Measurements from ENCODE around the gene CORO2A.
A peak's percentile ranks its signal among the peaks of the same experiment; 100 is the strongest.

Gene CORO2A

DNA sequence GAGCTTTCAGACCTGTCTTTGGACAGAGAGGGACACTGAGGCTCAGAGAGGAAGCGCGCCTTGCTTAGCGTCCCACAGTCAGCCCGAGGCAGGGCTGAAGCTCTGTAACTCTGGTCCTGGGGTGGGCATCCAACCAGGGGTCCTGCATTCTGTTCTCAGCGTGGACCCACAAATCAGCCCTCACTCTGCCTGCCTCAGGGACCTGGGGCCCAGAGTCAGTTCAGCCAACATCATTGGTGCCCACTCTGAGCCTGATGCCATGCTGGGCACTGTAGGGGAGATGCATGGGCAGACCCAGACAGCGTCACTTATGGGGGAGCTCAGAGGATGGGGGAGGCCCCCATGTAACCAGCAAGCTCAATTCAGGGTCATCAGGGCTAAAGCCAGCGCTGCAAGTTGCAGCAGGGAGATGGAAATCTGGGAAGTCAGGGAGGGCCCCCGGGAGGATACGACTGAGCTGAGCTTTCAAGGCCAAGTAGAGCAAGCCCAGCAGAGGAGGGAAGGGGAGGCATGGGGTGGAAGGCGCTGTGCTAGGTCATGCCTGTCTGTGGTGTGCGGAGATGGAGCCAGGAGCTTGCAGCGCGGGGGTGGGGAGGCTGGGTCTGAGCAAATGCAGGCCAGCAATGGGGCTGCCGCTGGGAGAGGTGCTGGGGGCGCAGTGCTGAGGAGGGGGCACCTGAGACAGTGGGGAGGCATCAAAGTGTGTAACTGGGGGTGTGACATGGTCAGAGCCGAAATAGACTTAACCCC is 21.1 kb downstream of the CORO2A start:
- no peak for DNase-seq (ENCODE audit: low read depth in 2 of 2)

DNA sequence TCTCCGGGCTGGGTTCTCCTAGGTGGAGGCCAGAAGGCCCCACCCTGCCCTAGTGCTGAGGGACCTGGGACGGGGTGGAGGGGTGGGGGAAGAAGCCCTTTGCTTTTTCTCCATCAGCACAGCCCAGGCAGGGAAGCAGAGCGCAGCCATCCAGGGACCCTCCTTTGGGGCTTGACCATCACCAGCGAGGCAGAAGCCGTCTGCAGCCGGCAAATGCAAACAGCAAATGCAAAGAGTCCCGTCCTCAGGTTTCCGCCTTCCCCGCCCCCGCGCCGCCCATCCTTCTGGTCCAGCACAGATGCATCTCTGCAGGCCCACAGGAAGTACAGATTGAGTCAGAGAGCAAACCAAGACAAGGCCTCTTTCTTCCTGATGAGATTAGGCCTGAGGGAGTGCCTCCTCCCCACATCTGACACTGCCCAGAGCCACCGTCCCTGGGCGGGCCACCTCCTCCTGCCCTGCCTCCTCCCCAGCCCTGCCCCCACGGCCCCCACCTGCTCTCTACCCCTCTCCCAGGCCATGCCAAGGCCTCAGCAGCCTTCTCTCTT is 23.4 kb downstream of the CORO2A start:
- peak in 1 of 2 experiments; percentile 29 for DNase-seq (ENCODE audit: low read depth in 2 of 2)

DNA sequence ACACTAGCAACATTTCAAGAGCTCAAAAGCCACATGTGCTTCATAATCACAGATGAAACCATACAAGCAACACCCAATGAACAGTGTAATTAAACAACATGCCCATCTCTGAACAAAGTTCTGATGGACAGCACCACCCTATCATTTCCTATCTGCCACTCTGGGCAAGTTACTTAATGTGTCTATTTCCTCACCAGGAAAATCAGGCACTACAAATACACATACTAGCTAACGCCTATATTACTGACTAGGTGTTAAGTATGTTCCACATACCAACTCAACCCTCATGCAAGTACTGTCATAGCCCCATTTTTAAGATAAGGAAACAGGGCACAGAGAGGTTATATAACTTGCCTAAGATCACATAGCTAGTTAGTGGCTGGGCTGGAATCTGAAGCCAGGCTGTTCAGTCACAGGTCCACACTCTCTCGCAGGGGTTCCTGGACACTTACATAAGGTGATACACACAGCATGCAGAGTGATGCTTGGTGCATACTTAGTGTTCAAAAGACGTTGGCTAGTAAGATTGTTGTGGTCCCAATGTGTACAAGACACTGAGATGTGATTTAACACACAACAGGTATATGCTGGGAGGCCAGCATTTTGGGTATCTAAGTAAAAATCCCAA is 24.2 kb downstream of the CORO2A start:
- DNase-seq (ENCODE audit: low read depth in 2 of 2) = no peak

DNA sequence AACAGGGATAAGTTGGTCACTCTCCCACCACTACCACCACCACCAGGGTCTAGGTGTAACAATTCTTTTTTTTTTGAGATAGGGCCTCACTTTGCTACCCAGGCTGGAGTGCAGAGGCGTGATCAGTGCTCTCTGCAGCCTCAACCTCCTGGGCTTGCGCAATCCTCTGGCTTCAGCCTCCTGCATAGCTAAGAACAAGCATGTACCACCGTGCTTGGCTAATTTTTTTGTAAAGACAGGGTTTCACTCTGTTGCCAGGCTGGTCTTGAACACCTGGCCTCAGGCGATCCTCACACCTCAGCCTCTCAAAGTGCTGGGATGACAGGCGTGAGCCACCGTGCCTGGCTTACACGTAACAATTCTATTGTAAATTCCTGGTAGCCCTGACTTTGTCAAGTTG is 27.5 kb downstream of the CORO2A start:
- no peak for DNase-seq (ENCODE audit: low read depth in 2 of 2)

DNA sequence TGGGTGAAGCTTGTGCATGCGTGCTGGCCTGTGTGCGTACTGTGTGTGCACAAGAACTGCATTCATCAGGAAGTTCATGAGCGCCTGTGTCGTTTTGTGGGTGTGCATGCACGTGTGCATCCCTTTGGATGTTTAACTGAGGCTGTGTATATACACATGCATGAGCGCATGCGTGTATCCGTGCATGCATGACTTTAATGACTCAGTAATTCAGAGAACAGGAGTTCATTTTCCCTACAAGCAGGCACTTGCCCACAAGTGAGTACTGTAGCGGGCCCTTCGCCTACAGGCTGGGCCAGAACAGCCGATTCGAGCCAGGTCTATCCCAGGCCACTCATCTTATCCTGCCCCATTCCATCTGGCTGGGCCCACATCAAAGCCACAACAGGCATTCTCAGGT is 29.8 kb downstream of the CORO2A start:
- DNase-seq (ENCODE audit: low read depth in 2 of 2) = no peak

DNA sequence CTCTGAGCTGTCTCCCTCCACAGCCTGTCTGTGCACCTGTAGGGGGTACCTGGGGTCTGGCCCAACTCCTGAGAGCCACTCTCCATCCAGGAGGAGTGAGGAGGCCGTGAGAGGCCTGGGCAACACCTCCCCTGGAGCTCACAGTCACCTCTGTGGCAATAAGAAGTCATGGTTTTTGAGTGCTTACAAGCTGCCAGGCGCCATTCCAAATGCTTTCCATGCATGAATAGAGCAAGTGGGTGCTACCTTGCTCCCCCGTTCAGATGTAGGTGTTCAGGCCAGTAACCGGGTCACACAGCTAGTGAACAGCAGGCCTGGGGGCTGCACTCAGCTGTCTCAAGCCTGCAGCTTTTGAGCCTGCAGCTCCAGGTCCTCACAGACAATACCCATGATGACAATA is 30.6 kb downstream of the CORO2A start:
- DNase-seq (ENCODE audit: low read depth in 2 of 2) = no peak

DNA sequence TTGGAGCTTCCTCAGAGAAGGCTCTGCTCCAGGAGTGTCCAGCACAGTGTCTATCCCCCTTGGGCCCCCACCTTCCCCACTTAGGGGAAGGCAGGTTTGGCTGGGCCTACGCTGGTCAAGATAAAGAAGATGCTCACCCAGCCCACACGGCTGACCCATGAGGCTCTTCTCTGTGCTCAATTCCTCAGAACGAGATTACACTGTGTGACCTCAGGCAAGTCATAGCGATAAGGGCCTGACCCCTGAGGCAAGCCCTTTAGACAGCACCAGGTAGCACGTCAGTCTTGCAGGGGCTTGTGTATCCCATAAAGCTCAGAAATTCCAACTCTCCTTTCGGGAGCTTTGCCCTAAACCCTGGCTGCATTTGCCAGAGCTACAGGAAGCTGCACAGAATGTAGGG is 32.6 kb downstream of the CORO2A start:
- DNase-seq (ENCODE audit: low read depth in 2 of 2) = no peak

DNA sequence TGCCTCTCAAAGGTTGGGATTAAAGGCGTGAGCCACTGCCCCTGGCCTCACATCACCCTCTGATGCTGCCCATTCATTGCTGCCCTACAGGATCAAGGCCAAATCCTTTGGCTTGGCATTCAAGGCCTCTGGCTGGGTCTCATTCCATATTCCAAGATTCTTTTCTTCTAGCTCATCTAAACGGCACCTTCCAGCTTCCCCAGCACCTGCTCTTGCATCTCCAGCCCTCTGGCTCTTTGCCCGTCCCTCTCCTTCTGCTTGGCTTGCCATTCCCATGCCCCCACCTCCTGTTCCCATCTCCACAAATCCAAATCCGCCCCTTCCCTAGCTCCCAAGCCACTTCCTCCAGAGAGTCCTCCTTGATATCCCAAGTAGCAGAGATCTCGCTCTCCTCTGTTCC is 33.1 kb downstream of the CORO2A start:
- DNase-seq (ENCODE audit: low read depth in 2 of 2) = no peak

DNA sequence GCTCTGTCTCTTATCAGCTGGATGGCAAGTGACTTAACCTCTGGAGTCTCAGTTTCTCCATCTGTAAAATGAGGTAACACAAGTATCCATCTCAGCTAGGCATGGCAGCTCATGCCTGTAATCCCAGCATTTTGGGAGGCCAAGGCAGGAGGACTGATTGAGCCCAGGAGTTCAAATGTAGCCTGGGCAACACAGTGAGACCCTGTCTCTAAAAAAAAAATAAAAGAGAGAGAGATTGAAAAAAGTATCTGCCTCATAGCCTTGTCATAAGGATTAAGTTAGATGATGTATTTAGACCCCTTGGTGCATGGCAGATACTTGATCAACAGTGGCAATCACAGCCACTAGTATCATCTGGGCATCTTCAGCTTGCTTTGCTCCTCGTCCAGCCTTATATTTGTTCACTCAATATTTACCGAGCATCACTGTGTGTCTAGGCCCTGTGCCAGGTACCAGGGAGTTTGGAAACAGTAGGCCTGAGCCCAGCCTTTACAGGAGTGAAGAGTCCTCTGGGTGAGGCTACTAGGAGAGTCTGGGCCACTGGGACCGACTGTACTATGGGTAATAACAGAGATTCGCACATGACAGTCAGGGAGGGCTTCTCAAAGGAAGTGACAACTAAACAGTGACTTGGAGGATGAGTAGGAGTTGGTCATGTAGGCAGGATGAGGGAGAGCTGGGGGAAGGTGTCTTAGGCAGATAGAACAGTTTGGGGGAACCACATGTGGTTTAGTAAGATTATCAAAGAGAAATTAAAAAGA is 34.2 kb downstream of the CORO2A start:
- no peak for DNase-seq (ENCODE audit: low read depth in 2 of 2)

DNA sequence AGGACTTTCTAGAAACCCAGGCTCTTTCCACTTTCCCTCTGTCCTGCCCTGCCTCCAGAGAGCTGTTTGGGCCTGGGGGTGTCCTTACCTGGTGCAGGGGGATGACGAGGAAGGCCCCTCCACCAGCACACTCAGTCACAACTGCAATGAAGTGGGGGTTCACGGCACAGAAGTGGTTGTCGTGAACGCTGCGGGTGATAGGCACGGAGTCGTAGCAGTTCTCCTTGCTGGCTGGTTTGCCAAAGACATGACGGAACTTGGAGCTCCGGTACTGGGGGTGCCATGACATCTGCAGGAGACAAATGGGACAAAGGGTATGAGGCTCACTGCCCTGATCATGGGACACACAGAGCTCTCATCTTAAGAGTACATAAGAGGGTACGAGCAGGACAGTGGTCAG is 35.1 kb downstream of the CORO2A start:
- no peak for DNase-seq (ENCODE audit: low read depth in 2 of 2)

DNA sequence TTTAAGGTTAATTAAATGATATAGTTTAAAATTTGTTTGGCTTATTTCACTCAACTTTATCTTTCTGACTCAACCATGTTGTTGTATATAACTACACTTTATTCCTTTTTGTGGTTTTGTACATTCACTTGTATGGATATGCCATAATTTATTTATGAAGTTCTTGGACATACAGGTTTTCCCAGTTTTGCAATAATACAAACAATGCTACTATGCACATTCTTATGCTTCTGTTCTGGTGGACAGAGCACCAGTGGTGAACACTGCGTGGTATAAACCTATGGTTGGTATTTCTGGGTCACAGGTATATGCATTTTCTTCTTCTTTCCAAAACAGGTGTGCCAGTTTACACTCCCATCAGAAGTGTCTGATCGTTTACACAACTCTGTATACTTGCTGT is 37.8 kb downstream of the CORO2A start:
- no peak for DNase-seq (ENCODE audit: low read depth in 2 of 2)

DNA sequence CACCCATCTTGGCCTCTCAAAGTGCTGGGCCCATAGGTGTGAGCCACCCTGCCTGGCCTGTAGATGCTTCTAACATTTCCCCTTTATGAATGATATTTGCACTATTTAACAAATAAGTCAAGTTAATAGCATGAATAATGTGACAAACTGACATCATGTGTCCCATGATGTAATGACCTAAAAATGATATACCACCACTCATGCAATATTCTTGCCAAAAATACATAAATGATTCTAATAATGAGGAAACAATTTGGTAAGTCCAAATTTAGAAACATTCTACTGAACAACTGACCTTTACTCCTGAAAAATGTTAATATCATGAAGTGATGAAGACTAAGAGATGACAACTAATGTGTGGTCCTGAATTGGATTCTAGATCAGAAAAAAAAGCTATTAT is 39.9 kb downstream of the CORO2A start:
- DNase-seq (ENCODE audit: low read depth in 2 of 2) = no peak

DNA sequence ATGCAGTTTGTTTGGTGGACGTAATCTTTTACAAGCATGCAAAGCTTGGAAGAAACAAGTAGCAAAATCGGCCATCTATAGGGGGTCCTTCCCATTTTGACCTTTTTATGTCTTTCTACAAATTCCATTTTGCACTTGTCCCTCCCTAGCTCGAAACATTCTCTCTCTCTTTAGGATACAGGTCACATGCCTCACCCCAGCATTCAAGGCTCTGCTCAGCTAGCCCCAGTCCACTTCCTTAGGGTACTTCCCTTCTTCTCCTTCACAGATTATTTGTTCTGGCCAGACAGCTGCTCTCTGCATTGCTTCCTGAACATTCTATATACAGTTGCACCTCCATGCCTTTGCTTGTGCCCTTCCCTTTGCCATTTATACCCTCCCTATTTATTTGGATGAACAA is 41.7 kb downstream of the CORO2A start:
- no peak for DNase-seq (ENCODE audit: low read depth in 2 of 2)

DNA sequence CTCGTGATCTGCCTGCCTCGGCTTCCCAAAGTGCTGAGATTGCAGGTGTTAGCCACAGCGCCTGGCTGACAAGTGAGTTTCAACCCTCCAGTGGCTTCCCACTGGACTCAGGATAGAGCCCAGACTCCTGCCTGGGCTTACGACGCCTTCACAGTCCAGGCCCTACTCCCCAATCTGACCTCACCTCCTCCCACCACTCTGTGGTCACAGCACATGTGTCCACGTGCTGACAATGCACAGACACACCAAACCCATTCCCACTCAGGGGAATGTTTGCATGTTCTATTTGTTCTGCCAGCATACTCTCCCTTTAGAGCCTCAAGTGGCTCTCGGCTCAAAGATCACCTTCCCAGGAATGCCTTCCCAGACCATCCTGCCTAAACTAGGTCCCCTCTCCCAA is 42.3 kb downstream of the CORO2A start:
- DNase-seq (ENCODE audit: low read depth in 2 of 2) = no peak

DNA sequence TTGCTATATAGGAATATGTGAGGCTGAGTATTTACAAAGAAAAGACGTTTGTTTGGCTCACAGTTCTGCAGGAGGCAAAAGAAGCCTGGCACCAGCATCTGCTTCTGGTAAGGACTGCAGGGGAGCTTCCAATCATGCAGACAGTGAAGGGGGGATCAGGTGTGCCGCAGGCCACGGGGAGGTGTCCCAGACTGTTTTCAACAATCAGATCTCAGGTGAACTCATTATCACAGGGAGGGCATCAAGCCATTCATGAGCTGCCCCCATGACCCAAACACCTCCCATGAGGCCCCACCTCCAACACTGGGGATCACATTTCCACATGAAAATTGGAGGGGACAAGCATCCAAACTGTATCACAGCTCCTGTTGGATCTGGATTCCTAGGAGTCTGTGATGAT is 43.0 kb downstream of the CORO2A start:
- DNase-seq (ENCODE audit: low read depth in 2 of 2) = no peak

DNA sequence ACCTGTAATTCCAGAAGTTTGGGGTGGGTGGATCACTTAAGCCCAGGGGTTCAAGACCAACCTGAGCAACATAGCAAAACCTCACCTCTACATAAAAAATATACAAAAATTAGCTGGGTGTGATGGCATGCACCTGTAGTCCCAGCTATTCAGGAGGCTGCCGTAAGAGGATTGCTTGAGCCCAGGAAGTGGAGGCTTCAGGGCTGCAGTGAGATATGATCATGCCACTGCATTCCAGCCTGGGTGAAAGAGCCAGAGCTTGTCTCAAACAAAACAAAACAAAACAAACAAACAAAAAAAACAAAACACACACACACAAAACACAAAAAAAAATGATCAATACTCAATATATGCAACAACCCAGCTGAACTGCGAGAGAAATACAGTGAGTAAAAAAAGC is 44.0 kb downstream of the CORO2A start:
- DNase-seq (ENCODE audit: low read depth in 2 of 2) = no peak

DNA sequence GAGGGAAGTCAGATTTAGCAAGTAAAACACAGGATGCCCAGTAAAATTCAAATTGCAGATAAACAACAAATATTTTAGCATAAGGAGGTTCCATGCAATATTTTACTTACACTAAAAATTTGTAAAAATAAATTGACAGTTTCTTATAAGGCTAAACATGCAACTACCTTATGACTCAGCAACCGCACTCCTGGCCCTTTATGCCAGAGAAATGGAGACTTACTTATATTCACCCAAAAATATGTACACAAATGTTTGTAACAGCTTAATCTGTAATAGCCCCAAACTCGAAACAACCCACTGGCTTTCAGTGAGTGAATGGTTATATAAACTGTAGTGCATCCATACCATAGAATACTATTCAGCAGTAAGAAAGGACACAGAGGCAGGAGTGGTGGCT is 44.9 kb downstream of the CORO2A start:
- no peak for DNase-seq (ENCODE audit: low read depth in 2 of 2)

DNA sequence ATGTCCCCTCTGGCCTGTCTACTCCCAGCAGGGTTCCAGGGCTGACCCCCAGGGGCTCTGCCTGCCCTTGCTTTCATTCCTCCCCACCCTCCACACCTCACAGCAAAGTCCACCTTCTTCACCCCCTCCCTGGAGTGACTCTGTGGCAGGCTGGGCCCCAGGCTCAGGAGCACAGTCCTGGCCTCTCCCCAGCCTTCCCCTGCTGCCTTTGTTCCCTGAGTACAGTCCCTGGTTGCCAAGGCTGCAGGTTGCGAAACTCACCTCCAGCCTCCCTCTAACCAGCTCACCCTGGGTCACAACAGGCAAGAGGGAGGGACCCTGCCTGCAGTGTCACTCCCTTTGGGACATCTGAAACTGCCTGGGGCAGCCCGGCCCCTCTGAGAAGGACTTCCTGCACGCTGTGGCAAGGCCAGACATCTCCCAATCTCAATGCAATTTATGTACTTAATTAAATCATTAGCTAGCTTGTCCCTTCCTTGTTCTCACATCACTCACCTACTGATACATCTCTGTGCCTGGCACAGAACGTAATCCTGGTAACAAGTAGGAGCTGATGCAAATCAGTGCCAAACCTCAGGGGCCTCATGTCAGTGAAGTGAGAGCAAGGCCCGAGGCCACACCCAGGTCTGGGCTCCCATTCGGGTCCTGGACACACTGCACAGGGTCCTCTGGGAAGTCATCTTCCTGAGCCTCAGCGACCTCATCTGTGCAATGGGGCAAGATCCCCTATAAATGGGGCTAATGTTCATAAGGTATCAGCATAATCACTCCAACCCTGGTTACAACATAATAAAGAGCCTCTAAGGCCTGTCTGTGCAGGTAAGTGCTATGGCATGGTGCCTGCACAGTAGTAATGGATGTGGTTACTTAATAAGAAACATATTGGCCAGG is 46.1 kb downstream of the CORO2A start:
- no peak for DNase-seq (ENCODE audit: low read depth in 2 of 2)

DNA sequence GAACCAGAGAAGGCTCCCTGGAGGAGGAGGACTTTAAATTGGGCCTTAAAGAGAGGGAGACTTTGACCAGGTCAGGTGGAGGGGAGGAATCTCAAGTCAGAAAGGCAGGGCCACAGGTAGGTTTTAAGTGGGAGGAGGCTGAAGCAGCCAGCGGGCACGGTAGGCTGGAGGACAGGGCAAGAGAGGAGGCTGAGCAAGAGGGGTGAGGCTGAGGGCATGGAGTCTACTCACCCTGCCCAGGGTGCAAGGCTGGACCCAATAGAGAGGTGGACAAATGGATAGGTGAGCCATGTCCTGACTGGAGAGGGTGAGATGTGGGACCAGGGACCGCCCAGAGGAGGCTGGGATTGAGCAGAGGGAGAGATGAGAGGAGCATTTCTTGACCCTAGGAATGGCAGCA is 47.8 kb downstream of the CORO2A start:
- DNase-seq (ENCODE audit: low read depth in 2 of 2) = no peak

DNA sequence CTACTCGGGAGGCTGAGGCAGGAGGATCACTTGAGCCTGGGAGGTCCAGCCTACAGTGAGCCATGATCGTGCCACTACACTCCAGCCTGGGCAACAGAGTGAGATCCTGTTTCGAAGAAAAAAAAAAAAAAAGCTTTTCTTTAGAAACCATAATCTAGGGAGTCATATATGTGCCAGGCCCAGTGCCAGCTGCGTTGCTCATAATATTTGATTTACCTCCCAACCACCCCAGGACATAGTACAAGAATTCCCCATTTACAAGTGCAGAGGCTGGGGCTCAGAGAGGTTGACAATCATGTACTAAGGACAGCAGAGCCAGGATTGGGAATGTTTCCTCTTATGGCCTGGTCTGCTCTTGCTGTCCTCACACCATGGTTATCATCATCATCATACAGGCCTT is 48.4 kb downstream of the CORO2A start:
- no peak for DNase-seq (ENCODE audit: low read depth in 2 of 2)

DNA sequence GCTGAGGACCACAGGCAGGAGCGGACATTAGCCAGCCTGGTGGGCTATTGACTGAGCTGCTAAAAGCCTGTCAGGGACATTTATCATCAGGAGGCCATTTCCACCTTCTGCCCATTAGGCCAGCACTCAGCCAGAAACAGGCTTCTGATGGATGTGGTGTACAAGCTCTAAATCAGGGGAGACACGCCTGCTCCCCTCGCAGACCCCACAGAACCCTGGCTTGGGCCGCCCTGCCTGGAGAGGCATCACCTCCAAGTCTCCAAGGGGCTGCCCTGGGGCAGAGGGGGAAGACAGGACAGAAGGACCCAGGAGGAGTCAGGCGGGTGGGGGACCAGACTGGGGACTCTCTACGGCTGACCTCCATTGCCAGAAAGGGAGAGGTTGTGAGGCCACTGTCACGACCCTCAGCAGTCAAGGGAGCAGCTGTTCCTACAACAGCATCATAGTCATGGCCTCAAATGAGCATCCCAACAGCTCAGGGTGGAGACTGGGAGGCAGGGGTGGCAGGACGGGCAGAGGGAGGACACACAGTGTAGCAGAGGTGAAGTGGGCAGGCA is 49.4 kb downstream of the CORO2A start:
- DNase-seq (ENCODE audit: low read depth in 2 of 2) = no peak

Data from stimulated activated CD4-positive, alpha-beta T cell treated with anti-CD3 and anti-CD28 coated beads, Interleukin-12 subunit alpha, Interleukin-12 subunit beta, amount 100 ng/mL, for 24 hours (primary cell).